DMS 273 (cell line): ENCODE data around the gene PFKM.
"Not testable (repeated sequence)": the region's sequence is repeated elsewhere in the genome, so short reads cannot be mapped to it uniquely, and the experiment has no call there.

Experiments
- DNase-seq: peaks from one replicate; lab custom pipeline; 2025; ENCODE audit not compliant: unreplicated experiment; lab: John Stamatoyannopoulos, UW

Gene PFKM

DNA sequence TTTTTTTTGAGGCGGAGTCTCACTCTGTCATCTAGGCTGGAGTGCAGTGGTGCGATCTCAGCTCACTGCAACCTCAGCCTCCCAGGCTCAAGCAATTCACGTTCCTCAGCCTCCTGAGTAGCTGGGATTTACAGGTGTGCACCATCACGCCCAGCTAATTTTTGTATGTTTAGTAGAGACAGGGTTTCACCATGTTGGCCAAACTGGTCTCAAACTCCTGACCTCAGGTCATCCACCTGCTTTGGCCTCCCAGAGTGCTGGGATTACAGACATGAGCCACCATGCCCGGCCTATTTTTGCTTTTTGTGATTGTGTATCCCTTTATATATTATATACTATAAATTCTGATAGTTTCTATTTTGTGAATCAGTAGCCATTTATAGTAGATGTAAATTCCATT, 36.6 kb downstream of the PFKM start:
- not testable (repeated sequence) for DNase-seq

DNA sequence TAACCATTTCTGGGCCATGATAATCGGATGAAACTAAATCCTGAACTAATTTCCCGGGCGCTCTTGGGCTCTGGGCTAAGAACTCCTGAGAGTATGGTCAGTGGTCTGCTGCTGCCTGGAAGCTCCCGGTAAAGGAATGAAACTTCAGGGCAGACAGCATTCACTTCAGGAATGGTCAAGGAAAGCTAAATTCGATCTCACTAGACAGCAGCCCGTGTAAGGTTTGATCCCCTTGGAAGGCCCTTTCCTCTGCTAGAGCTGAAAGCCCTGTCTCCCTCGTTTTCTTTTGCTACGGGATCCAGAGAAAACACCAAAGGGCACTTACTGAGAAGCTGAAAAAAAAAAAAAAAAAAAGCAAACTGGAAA, 37.5 kb downstream of the PFKM start:
- DNase-seq, result no peak

DNA sequence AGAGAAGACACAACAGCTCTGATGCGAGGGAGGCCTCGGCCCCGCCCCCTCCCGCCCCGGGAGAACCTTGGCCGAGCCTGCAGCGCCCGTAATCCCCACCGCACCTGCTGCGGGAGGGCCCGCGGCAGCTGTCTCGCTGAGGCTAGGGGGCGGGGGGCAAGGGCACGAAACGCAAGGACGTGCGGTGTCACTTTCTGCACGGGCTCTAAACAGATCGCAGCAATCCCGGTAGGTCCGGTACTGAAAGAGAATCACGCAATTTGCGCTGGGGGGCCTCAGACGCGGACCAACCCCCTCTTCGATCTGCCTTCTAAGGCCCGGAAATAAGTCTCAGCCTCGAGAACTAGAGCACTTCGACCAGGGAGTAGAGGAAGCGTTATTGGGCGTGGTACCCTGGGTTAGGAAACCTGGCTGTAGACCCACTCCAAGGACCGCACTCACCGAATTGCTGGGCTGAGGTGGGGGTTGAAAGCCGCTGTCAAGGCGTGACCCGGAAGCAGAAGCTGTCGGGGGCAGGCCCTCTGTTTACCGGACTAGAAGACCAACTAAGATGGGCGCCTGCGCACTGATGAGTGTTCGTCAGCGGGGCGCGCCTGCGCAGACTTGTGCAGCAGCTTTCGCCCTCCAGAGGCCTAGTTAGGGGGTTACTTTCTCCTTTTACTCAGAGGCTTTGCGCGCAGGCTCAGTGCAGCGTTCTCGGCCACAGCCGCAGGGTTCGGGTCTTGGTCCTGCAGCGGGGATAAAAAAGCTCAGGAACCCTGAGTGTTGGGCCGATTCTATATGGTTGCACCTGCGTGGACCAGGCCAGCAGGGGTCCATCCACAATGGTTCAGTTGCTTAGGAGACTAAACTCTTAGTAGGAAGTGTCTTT, 38.1 kb downstream of the PFKM start, which contains the start of gene ASB8:
Gene ASB8, minus strand, starts transcription at position 498 of the 871 bp plus-strand sequence. CDS start 4,019 bp downstream, outside the sequence.
- DNase-seq, result peak; percentile 97

DNA sequence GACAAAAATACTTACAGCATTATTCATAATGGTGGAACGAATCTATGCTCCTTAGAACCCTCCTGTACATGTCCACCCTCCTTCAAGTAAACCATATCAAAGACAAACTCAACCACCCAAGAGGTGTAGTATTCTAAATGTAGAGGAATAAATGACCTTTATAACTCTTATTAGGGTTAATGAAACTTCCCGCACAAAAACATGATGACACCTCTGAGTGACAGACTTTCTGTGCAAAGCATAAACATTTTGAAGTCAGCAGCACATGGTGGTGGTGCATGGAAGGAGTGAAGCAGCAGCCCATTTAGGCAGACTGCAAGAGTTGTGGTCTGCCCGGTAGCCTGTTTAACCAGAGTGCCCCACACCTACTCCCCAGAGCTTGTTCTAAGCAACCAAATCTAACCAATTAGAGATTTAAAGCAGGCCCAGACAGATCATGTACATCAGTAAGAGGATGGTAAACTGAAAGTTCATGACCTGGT, 38.8 kb downstream of the PFKM start:
- DNase-seq, result no peak

DNA sequence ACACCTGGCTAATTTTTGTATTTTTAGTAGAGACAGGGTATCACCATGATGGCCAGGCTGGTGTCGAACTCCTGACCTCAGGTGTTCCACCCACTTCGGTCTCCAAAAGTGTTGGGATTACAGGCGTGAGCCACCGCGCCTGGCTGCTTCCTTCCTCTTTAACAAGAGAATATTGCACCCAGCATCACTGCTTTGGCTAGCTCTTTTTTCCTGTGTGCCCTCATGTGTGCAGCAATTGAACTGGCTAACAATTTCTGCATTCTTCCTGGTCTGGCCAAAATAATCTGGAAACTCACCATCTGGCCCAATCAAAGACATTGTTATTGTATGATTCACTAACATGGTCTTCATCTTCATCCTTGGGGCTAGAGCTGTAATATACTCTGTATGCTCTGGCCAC, 40.9 kb downstream of the PFKM start:
- DNase-seq, result no peak

DNA sequence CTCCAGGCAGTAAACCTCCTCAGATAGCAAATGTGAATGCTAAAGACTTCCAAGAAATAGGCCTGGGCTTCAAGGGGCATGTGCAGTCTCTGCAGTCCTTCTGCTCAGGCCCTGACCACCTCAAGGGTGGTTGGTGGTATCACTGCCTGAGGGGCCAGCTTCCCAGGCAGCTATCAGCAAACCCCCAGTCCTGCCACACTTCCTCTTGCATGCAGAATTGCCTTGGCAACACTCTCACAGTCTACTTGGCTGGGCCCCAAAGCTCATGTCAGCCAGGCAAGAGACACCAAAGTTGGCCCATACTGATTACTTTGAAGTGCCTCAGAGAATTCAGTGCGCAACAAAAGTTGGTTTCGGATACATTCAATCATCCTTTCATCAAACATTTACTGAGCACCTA, 41.6 kb downstream of the PFKM start:
- DNase-seq, result peak; percentile 17

DNA sequence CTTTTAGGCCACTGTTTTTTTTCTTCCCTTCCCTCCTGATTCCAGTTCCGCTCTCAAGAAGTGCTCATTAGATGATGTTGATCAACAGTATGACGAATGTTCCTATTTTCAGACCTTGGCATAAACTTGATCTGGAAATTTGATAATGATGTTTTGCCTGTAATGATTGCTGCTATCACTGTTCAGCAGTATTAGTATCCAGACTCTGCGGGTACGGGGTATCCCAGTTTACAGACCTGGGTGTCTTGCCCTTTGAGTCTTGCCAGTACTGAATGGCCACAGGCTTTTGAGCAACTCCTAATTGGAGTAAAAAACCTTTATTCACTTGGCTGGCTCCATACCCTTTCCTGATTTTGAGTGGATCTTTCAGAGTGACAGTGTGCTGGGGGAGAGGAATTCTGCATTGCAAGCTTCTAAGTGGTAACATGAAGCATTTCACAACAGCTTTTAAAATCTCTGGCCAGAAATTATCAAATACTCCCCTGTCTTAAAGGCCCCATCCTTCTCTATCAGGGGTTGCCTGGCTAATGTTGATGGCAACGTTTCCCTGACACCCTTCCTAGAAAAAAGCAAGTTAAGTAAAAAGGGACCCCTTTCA, 44.1 kb downstream of the PFKM start:
- no peak for DNase-seq

DNA sequence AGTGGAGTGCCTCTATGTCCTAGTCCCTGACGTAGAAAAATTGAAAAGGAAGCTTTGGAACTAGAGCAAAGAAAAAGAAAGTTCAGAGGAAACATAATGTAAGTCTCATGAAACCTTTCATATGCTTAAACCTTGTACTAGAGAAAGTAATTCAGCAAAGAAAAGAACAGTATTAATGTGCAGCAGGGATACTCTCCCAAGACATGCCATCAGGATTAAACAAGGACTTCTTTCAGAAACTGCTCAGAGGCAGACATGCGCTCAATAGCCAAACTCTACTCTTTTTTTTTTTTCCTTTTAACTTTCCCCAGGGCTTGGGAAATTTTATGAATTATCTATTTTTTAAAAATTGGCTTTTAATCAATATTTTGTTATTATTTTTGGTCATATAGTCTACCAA, 45.3 kb downstream of the PFKM start:
- DNase-seq, result no peak

DNA sequence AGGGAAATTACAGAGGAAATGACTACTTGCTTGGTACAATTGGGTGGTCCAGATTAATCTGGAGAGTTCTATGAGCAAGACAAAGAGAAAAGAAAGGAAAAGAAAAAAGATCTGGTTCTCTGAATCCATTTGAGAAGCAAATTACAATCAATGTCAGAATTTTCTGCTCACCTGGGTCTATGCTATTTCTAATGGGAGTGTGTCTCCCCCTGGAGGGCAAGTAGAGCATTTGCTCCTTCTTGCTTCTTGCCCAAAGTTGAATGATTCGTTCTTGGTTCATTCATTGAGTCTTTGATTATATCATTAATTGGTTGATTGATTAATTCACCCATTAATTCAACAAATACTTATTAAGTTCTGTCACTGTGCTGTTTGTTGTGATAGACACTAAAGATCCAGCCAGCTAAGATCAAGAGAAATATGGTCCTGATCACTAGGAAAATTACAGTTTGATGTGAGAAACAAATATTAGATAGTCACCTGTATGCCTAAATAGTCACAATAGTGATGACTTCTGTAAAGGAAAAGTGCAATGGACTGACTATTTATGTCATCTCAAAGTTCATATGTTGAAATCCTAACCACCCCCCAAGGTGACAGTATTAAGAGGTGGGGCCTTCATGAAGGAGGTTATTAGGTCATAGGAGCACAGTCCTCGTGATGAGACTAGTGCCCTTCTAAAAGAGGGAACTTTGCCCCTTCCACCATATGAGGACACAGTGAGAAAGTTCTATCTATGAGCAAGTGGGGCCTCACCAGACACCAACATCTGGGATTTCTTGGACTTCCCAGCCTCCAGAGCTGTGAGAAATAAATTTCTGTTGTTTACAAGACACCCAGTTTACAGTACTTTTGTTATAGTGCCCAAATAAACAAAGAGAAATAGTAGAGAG, 46.2 kb downstream of the PFKM start:
- DNase-seq, result peak; percentile 62

DNA sequence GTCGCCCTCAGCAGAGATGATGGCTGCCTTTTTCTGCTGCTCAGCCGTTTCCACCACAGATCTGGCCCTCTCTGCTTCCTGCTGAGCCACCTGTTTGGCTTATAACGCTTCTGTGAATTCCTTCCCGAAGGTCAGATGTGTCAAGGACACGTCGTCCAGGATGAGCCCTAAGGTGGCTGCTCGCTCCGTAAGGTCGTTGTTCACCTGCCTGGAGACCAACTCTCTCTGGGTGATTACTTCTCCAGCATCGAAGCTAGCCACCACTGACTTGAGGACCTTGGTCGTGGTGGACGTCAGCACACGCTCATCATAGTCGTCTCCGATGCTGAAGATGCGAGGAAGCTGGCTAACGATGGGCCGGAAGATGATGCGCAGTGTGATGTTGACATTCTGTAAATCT, 49.8 kb downstream of the PFKM start:
- DNase-seq, result no peak

DNA sequence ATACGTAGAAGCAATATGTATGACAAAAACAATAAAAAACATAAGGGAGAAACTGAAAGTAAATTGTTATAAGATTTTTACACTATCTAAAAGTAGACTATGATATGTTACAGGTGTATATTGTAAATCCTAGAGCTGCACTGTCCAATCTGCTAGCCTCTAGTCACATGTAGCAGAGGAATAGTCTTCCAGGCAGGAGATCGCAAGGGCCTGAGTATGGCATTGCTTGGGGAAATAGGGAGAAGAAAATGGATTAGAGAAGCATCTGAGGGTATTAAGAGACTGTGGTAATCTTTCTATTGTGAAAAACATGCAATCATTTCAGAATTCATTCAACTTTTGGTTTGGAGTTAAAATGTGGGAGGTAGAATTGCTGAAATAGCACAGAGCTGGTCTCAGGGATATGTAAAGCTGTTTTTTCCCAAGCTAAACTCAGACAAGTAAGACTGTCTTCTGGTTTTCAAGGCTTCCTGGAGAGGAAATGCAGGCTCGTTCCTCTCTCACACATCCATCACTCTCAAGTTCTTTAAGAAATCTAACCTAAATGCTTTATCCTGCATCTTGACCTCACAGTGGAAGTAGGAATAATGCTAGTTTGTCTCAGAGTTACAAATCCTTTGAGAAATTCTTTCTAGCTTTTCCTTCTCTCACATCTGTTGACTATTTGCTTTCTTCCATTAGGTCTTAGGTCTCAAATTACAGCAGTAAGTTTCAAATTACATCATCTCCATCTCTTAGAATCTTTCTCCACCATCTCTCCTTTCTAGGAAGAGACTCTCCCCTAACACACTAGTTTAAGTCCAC, 56.7 kb downstream of the PFKM start:
- peak; percentile 17 for DNase-seq

DNA sequence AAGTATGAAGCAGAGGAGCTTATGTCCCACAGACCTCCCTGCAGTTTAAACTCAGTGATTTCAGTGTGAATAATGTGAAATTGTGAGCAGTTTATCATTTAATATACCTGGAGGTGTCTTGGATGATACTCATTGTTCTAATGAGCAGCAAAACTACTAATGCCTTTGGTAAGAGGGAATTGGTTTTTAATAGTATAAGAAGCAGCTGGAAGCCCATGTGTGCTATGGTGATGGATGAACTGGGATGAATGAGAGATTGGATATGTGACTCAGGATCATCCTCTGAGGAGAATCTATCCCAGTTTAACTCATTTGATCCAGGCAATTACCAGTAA, 57.2 kb downstream of the PFKM start:
- DNase-seq, result no peak

DNA sequence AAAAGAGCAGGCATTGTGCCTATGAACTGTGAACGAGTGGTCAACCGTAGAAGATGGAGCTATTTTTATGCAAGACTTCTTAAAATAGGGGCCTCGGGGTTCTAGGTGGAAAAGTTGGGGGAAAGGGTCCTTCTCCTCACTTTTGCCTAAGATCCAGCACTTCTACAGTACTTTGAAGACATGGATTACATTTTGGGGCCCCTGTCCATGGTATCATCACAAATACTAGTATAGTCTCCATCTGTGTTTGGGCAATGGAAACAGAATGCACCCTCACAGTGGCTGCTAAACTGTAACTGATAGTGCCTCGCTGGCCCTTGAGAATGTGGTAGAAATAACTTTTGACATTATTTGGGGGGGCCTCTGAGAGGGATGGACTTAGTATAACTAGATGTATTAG, 58.8 kb downstream of the PFKM start:
- DNase-seq, result no peak

DNA sequence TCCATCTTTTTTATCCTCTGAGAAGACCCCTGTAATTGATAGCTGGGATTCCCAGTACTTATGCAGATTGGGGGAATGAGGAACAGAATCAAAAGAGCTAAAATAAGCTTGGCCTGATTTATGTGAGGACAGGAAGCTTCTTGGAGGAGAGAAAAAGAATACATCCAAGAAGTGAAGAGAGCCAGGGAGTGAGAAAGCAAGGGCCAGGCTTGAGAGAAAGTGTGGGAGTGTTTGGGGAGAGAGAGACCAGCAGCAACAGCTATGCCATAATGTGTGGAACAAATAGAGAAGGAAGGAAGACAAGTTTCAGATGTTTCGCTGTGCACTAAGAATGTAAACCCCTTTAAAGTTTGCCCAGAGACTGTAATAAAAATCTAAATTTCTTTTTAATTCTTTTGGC, 60.3 kb downstream of the PFKM start:
- DNase-seq, result no peak

DNA sequence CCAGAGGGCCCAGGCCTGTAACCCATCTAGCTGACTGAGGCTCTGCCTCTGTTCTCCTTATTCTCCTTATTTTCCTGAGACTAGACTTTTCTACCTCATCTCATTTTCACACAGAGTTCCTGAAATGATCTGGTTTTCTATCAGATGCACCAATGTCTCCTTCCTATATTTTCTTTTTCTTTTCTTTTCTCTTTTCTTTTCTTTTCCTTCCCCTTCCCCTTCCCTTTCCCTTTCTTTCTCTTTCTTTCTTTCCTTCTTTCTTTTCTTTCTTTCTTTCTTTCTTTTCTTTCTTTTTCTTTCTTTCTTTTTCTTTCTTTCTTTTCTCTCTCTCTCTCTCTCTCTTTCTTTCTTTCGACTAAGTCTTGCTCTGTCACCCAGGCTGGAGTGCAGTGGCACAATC, 61.3 kb downstream of the PFKM start:
- no peak for DNase-seq

DNA sequence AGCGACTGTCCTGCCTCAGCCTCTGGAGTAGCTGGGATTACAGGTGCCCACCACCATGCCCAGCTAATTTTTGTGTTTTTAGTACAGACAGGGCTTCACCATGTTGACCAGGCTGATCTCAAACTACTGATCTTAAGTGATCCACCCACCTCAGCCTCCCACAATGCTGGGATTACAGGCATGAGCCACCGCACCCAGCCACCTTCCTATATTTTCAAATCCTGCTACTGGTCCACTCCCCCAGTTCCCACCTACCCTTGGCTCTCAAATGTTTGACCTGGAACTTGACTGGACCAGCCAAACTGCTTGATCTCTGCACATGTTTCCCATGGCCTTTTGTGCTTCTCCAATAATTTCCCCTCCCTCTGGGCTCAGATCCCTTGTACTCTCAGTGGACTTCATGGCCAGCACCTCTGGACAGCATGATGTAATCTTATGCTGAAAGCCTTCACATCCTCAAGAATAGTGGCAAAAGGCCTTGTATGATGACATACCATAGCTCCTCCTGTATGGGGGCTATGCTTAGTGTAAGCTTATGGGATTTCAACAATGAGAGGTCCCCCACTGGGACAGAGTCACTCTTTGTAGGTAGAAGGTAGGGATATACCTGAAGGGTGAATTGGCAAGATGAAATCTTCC, 61.8 kb downstream of the PFKM start:
- no peak for DNase-seq

DNA sequence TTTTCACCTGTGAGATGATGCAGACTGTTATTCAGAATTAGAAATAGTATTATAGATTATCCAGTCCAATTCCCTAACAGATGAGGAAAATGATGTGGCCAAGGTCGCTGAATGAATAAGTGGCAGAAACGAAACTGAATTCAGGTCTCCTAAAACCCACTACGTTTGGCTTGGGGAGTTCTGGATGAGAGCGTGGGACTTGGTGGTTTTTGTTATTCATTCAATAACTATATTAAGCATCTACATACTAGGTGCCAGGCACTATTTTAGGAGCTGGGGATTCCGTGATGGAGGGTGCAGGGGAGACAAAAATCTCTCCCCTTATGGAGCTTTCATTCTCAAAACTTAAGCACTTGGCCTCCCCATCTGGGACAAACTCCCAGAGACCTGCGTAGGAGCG, 63.5 kb downstream of the PFKM start:
- no peak for DNase-seq

DNA sequence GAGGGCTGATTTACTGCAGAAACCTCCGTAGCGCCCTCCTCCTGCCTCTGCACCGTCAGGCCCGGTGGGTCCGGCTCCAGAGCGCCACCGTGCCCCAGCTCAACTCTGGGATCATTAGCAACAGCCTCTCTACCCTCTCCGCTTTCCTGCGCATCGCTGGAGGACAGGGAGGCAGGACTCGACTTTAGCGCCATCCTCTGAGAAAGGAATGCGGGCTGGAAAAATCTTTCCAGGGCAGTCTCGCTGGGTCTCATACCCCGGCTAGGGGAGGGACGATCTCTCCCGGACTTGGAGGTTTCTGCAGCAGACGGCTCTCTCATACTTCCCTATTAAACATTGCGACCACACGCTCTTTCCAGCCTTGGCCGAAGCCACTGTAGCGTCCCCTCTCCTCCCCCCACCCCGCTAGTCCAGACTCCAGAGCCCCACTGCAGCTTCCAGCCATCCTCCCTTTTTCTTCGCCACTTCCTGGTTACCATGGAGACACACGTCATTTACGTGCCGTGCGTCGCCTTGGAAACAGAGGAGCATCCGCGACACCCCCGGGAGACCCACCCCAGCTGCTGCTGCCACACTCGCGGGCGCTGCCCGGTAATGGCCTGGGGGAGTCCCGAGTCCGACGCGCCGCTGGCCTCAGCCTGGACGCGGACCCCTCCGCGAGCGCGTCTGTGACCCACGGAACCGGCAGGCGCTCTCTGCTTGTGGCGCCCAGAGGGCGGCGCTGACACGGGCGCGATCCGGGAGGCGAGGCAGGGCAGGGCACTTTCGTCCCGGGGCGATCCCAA, 64.1 kb downstream of the PFKM start, which contains the start of gene CCDC184:
Gene CCDC184, plus strand, starts transcription at position 554 of the 785 bp plus-strand sequence. CDS start 479 bp downstream, outside the sequence.
- DNase-seq, result peak; percentile 89

DNA sequence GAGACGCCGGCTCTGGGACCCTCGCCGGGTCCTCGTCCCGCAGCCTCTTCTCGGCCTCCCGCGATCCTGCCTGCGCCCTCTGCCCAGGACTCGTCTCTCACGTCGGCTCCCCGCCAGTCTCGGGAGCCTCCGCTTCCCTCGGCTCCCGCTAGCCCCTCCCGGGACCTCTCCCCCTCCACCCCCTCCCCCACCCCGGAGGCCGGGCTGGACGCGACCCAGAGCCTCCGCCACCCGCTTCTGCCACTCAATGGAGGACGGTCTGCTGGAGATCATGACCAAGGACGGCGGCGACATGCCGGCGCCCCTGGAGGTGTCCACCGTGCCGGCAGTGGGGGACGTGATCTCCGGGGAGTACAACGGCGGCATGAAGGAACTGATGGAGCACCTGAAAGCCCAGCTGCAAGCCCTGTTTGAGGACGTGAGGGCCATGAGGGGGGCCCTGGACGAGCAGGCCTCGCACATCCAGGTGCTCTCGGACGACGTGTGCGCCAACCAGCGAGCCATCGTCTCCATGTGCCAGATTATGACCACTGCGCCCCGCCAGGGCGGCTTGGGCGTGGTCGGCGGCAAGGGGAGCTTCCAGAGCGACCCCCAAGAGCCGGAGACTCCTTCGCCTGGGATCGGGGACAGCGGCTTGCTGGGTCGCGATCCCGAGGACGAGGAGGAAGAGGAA, 64.8 kb downstream of the PFKM start:
- DNase-seq, result no peak
